GM21515 (cell line): ENCODE measurements around the gene PKMYT1.

Experiments used
- ATAC-seq: cut with Tn5 transposase; IDR thresholded peaks from one replicate; pipeline ENCODE4 v1.9.1; 2021; ENCODE audit not compliant: unreplicated experiment

PKMYT1 gene

GRCh38 chr16:3019594-3020246 lies 39.5 kb upstream of the PKMYT1 start:
- no peak for ATAC-seq

DNA sequence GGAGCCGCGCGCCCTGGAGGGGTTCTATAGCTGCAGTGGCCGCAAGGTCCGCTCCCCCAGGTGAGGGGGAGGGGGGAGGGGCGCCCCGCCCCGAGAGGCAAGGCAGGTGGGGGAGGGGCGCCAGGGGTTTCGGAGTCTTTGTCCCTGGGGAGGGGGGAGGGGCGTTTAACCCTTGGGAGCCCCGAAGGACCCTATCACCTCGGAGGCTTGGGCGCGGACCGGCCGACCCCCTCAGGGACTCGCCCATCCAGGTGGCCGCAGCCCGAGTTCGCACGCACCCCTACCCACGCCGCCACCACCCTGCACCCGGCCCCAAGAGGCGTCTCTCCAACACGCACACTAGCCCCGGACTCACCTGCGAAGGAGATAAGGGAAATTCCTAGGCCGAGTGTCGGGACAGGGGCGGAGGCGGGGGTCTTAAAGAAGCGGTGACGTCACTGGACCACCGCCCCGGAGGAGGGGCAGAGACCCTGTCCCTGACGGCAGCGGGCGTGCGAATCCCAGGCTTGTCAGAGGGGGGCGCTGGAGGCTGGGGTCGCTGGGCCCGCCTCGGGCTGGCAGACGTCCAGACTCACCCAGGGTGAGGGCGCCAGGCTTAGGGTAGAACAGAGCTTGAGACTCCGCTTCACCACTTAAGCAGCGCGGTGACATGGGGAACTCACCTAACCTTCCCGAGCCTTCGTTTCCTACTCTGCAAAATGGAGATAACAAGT lies 37.7 kb upstream of the PKMYT1 start, which contains the start of gene CLDN6:
Gene CLDN6, minus strand, starts transcription at position 390 of the 713 bp plus-strand sequence. CDS start 2,162 bp downstream, outside the sequence.
- no peak for ATAC-seq

DNA sequence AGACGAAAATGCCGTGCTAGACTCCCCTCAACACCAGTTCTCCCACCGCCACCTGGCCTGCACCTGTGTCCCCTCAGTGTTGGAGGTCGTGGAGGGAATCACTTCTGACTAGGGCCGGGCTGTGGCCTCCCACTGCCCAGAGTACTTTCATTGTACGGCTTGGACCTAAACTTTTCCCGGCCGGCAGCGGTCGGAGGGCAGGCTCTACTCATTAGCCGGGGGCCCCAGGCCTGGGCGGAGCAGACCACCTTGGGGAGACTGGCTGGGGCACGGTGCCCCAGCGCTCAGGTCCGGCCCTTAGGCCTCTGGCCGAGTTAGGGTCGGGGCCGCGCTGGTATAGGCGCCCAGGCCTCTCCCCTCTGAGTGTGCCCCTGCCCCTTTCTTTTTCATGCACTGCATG lies 37.1 kb upstream of the PKMYT1 start:
- ATAC-seq, result no peak

DNA sequence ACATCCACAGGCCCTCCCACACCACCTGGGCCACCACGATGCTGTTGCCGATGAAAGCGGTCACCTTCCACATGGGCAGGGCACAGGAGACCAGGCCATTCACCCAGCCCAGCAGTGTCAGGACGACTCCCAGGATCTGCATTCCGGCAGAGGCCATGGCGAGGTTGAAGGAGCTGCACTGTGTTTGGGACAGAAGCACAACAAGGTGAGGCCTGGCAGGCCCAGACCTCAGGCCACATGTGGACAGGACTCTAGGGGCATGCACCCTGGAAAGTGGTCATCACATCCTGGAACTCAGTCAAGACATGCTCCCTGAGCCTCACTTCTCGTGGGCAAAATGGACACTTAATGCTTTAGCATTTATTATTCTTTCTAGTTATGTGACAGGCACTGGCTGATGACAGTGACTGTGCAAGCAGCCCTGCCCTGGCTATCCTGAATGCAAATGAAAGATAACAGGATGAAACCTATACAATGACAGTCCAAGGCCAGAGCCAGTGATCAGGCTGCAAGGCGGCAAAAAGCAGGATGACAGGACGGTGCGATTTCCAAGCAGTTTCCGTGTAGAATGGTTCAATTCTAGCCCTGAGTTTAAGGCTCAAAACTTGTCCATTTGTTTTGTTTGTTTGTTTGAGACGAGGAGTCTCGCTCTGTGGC lies 35.7 kb upstream of the PKMYT1 start:
- ATAC-seq, result no peak

GRCh38 chr16:3014971-3015370 lies 34.7 kb upstream of the PKMYT1 start:
- no peak for ATAC-seq

GRCh38 chr16:3013998-3014690 lies 33.9 kb upstream of the PKMYT1 start:
- no peak for ATAC-seq

- no peak for ATAC-seq
These were observed 33.3 kb upstream of the PKMYT1 start for GRCh38 chr16:3013491-3013951.

DNA sequence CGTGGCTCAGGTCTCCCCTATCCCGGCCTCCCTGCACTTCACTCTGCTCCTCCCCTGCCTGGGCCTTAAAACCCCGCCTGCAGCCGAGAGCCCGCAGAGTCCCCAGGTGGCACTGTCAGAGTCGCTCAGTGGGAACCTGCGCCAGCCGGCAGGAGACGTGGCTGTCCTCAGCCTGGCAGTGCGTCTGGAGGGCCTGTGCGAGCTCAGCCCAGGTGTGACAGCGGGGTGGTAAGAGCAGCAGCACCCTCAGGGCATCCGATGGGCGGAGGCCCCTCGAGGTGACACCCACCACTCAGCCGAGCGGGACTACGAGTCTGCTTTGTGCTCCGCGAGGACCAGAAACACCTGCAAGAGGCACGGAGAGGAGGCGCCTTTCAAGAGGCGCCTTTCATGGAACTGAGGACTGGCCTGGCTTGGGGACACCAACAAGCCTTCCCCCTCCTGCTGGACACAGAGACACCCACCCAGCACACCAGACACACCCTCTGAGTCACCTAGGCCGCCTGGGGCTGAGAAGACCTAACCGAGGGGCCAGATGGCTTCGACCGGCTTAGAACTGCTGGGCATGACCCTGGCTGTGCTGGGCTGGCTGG lies 32.7 kb upstream of the PKMYT1 start, which contains the start of gene CLDN9:
Gene CLDN9, plus strand, starts transcription at position 96 of the 593 bp plus-strand sequence. Its CDS starts 440 bp downstream, at position 536.
- no peak for ATAC-seq

- no peak for ATAC-seq
These were observed 32.0 kb upstream of the PKMYT1 start for GRCh38 chr16:3012246-3012645.

GRCh38 chr16:3010510-3010909 lies 30.3 kb upstream of the PKMYT1 start:
- no peak for ATAC-seq

GRCh38 chr16:3009568-3010390 lies 29.5 kb upstream of the PKMYT1 start:
- ATAC-seq, result no peak

DNA sequence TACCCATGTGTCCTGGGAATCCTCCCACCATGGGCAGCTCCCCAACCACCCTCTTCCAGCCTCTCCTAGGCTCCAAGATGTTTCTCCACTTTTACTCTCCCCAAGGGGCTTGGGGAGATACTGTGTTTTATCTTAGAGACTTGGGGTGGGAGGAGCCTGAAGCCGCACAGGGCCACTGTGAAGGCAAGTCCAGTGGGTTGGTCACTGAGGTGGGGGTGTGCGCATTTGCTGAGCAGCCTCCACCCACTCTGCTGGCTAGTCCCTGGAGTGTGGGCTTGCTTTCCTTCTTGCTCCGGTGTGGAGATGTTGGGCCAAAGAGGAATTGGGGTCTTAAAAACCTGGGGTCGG lies 28.4 kb upstream of the PKMYT1 start:
- ATAC-seq, result no peak

GRCh38 chr16:3007957-3008689 lies 27.9 kb upstream of the PKMYT1 start:
- no peak for ATAC-seq

DNA sequence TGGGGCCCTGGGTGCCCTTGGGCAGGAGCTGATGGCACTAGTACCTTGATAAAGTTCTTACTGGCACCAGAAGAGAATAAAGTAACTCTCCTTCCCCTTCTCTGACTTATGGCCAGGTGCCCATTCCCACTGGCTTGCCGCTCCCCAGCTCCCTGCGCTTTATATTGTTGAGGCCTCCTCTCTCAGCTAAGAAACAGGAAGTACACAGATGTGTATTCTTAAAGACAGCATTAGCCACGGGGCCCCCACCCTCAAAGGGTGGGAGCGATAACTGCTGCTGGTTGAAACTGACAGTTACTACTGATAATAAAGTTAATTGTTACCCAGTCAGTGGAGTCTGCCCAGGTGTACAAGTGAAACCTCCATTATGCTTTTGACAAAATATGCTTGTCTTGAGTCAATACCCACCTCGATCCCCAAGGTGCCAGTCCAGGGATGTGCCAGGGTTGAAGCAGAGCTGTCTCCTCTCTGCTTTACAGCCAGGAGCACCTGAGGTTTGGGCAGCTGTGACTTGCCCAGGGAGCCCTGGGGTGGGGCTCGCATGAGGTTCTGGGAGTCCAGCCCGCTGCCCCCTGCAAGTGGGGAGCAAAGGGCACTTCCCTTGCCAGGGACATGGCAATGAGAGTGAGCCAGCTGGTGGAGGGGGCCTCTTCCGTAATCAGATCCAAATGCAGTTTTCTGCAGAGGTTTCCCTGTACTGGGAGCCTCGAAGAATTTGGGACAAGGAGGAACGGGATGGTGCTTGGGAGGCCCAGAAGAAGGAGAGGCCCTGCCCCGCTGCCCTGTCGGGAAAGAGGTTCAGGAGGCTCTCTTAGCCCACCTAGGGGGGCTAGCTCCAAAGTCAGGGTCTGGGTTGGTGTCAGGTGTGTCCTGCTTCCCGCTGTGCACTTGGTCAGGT lies 27.1 kb upstream of the PKMYT1 start:
- no peak for ATAC-seq

GRCh38 chr16:3004781-3005284 lies 24.6 kb upstream of the PKMYT1 start:
- no peak for ATAC-seq

DNA sequence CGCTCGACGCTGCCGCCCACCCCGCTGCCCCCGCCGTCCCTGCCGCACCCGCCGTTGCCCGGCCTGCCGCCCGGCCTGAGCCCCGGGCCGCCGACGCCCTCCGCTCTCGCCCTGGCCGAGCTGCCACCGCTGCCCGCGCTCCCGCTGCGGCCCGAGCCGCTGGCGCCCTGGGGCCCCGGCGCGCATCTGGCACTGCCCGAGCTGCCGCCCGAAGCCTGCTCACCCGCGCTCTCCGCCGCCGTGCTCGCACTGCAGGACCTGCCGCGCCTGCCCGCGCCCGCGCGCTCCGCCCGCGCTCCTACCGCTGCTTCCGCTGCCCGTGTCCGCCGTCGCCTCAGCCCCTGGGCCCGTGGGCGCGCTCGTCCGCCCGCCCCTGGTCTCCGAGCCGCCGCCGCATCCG lies 24.1 kb upstream of the PKMYT1 start:
- ATAC-seq, result peak; percentile 1

DNA sequence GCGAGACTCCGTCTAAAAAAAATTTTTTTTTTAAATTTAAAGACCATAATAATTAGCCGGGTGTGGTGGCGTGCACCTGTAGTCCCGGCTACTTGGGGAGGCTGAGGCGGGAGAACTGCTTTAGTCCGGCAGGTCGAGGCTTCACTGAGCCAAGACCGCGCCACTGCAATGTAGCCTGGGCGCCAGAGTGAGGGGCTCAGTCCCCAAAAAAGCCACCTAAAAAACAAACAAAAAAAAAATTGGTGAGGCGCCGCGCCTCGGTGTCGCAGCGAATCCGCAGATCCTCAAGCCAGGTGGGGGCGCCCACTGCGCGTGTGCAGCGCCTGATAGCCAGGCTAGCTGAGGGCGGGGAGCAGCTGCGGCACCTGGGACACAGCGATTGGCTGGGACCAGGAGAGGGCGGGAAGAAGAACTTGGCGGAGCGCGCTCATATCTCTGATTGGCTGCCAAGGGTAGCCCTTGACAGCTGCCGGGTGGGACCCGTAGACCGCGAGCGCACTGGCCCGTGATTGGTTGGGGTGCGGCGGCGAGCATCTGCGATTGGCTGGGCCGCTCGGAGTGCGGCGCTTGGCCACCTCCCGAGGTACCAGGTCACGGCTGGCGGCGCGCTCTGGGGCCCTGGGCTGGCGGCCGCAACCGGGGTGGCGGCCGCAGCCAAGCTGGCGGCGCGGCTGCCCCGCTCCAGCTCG lies 23.5 kb upstream of the PKMYT1 start:
- ATAC-seq, result peak; percentile 92

- no peak for ATAC-seq
These were observed 21.1 kb upstream of the PKMYT1 start for GRCh38 chr16:3001316-3001715.
